HepG2 (cell line): ENCODE measurements around the gene RELL1. TPM values are rescaled to one million over a fixed set of nuclear protein-coding genes. Genes with fewer than 3 reads are reported as not detected.
A peak's percentile ranks its signal among the peaks of the same experiment; 100 is the strongest.

ENCODE experiments used
- ARID3A ChIP-seq: IDR thresholded peaks from 2 replicates; pipeline ENCODE4 v1.6.1; 2012; ENCODE audit warnings: low read depth, low read length, improper control_type of control experiment
- BCL3 ChIP-seq: sonication (generic); formaldehyde crosslinking; IDR thresholded peaks from 2 replicates; pipeline ENCODE4 v1.5.1; 2020; ENCODE audit warnings: mild to moderate bottlenecking, missing genetic modification reagents, moderate library complexity
- CEBPB ChIP-seq: IDR thresholded peaks from 2 replicates; pipeline ENCODE4 v1.6.1; 2011; ENCODE audit warnings: low read depth, low read length, improper control_type of control experiment, borderline replicate concordance
- CTCF ChIP-seq: sonication (generic); formaldehyde crosslinking; IDR thresholded peaks from 2 replicates; pipeline ENCODE4 v1.5.0; 2020; ENCODE audit warnings: mild to moderate bottlenecking, missing genetic modification reagents, moderate library complexity
- FOXA3 ChIP-seq: IDR thresholded peaks from 2 replicates; pipeline ENCODE4 v1.6.1; 2016; ENCODE audit warnings: missing genetic modification reagents, missing compliant biosample characterization
- HHEX ChIP-seq: IDR thresholded peaks from 2 replicates; pipeline ENCODE4 v1.6.1; 2016; ENCODE audit warnings: control low read depth
- KAT7 ChIP-seq: IDR thresholded peaks from 2 replicates; pipeline ENCODE4 v1.6.1; 2018; ENCODE audit warnings: borderline replicate concordance, missing compliant biosample characterization
- MTF2 ChIP-seq: sonication (generic); formaldehyde crosslinking; IDR thresholded peaks from 2 replicates; pipeline ENCODE4 v1.5.0; 2020; ENCODE audit warnings: missing genetic modification reagents, borderline replicate concordance
- NFIB ChIP-seq: sonication (generic); formaldehyde crosslinking; IDR thresholded peaks from 2 replicates; pipeline ENCODE4 v1.9.0; 2021; ENCODE audit warnings: missing genetic modification reagents, mild to moderate bottlenecking, borderline replicate concordance
- NFRKB ChIP-seq: fragments of 450-650 bp; IDR thresholded peaks from 2 replicates; pipeline ENCODE4 v1.6.1; 2017
- SMYD3 ChIP-seq: sonication (generic); formaldehyde crosslinking; IDR thresholded peaks from 2 replicates; pipeline ENCODE4 v1.8.1; 2023; ENCODE audit warnings: mild to moderate bottlenecking, missing genetic modification reagents
- STAG1 ChIP-seq: sonication (generic); formaldehyde crosslinking; IDR thresholded peaks from 2 replicates; pipeline ENCODE4 v1.4.0; 2020; ENCODE audit warnings: missing genetic modification reagents
- TRIM24 ChIP-seq: sonication (generic); formaldehyde crosslinking; IDR thresholded peaks from 2 replicates; pipeline ENCODE4 v1.8.0; 2022; ENCODE audit warnings: mild to moderate bottlenecking, missing genetic modification reagents
- UBTF ChIP-seq: sonication (generic); formaldehyde crosslinking; IDR thresholded peaks from 2 replicates; pipeline ENCODE4 v1.4.0; 2020; ENCODE audit warnings: mild to moderate bottlenecking, missing genetic modification reagents
- XRCC5 ChIP-seq: fragments of 200-400 bp; formaldehyde crosslinking; optimal IDR thresholded peaks from 2 replicates; pipeline ENCODE3; 2017; ENCODE audit warnings: mild to moderate bottlenecking, low read length
- ZBTB20 ChIP-seq: sonication (generic); formaldehyde crosslinking; IDR thresholded peaks from 2 replicates; pipeline ENCODE4 v1.8.1; 2023; ENCODE audit warnings: missing genetic modification reagents, low read depth, mild to moderate bottlenecking, borderline replicate concordance
- ZNF263 ChIP-seq: sonication (generic); formaldehyde crosslinking; IDR thresholded peaks from 2 replicates; pipeline ENCODE4 v1.4.0; 2020; ENCODE audit warnings: missing genetic modification reagents
- ZNF576 ChIP-seq: sonication (generic); formaldehyde crosslinking; IDR thresholded peaks from 2 replicates; pipeline ENCODE4 v1.4.0; 2020; ENCODE audit warnings: mild to moderate bottlenecking, missing genetic modification reagents
- ZNF841 ChIP-seq: sonication (generic); formaldehyde crosslinking; IDR thresholded peaks from 2 replicates; pipeline ENCODE4 v1.8.1; 2023; ENCODE audit warnings: missing genetic modification reagents, borderline replicate concordance
- polyA plus RNA-seq, 8 experiments: library from polyadenylated mRNA; depleted of rRNA in 3 of 8; stranded (reverse) in 7 of 8; unstranded in 1 of 8; fragments of >200 nt; fragmentation: Illumina TruSeq in 4 of 8; extraction: Trizol in 4 of 8; gene quantifications; 2 replicates each; pipeline versions ENCODE4 v1.2.1 to v1.2.3, GENCODE V29; 2011 to 2016; ENCODE audit warnings: low read depth in 4 of 8, missing spikeins in 1 of 8, mixed read lengths in 1 of 8; ENCODE audit not compliant: insufficient read depth in 1 of 8
- total RNA-seq, 5 experiments: library from RNA; depleted of rRNA; stranded (reverse); fragments of >200 nt; fragmentation: Illumina TruSeq; extraction: Trizol; gene quantifications; 2 replicates each; pipeline ENCODE4 v1.2.3, GENCODE V29; 2016; ENCODE audit warnings: low read depth in 1 of 5
- TF ChIP-seq, protein P1 (sequence below): sonication (generic); formaldehyde crosslinking; IDR thresholded peaks from 2 replicates; pipeline ENCODE4 v1.4.0; 2020; ENCODE audit warnings: missing genetic modification reagents
- TF ChIP-seq, protein P2 (sequence below): sonication (generic); formaldehyde crosslinking; IDR thresholded peaks from 2 replicates; pipeline ENCODE4 v1.4.0; 2020; ENCODE audit warnings: missing genetic modification reagents

The RELL1 gene
- total and polyA plus RNA-seq, 2 of the 13 experiments (the other 11 are each of a cell fraction or from before 2014, with no cell fraction given) = 8.4 to 58.4 TPM

- TF ChIP-seq, protein P1, sequence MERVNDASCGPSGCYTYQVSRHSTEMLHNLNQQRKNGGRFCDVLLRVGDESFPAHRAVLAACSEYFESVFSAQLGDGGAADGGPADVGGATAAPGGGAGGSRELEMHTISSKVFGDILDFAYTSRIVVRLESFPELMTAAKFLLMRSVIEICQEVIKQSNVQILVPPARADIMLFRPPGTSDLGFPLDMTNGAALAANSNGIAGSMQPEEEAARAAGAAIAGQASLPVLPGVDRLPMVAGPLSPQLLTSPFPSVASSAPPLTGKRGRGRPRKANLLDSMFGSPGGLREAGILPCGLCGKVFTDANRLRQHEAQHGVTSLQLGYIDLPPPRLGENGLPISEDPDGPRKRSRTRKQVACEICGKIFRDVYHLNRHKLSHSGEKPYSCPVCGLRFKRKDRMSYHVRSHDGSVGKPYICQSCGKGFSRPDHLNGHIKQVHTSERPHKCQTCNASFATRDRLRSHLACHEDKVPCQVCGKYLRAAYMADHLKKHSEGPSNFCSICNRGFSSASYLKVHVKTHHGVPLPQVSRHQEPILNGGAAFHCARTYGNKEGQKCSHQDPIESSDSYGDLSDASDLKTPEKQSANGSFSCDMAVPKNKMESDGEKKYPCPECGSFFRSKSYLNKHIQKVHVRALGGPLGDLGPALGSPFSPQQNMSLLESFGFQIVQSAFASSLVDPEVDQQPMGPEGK (CRISPR knock-in tag) = no peak
- TF ChIP-seq NFRKB = no peak
- peak; percentile 46 for TF ChIP-seq ZNF263 (CRISPR knock-in tag)
- no peak for TF ChIP-seq CEBPB
- no peak for TF ChIP-seq FOXA3 (CRISPR knock-in tag)
- TF ChIP-seq UBTF (CRISPR knock-in tag) = no peak
- TF ChIP-seq CTCF = peak; percentile 97
- no peak for TF ChIP-seq TRIM24 (CRISPR knock-in tag)
- TF ChIP-seq XRCC5 = peak; percentile 81
- no peak for TF ChIP-seq MTF2 (CRISPR knock-in tag)
- no peak for TF ChIP-seq ZNF576 (CRISPR knock-in tag)
- TF ChIP-seq ZBTB20 = no peak
- no peak for TF ChIP-seq HHEX
- TF ChIP-seq BCL3 = 0 out of 2 replicates have a peak, but pooled peaks have one; percentile 34
- TF ChIP-seq, protein P2, sequence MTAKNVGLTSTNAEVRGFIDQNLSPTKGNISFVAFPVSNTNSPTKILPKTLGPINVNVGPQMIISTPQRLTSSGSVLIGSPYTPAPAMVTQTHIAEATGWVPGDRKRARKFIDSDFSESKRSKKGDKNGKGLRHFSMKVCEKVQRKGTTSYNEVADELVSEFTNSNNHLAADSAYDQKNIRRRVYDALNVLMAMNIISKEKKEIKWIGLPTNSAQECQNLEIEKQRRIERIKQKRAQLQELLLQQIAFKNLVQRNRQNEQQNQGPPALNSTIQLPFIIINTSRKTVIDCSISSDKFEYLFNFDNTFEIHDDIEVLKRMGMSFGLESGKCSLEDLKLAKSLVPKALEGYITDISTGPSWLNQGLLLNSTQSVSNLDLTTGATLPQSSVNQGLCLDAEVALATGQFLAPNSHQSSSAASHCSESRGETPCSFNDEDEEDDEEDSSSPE (CRISPR knock-in tag) = no peak
- TF ChIP-seq ARID3A = 0 out of 2 replicates have a peak, but pooled peaks have one; percentile 56
- TF ChIP-seq KAT7 (CRISPR knock-in tag) = no peak
- TF ChIP-seq SMYD3 (CRISPR knock-in tag) = no peak
- TF ChIP-seq NFIB (CRISPR knock-in tag) = no peak
- TF ChIP-seq STAG1 (CRISPR knock-in tag) = peak; percentile 97
- TF ChIP-seq ZNF841 (CRISPR knock-in tag) = no peak
Measured at GRCh38 chr4:37603070-37603468, 83.1 kb downstream of the RELL1 start (continued).
